Measurements from ENCODE around the gene KCNK2. TPM values are rescaled to one million over a fixed set of nuclear protein-coding genes. Genes with fewer than 3 reads are reported as not detected.
"Not testable (repeated sequence)": the region's sequence is repeated elsewhere in the genome, so short reads cannot be mapped to it uniquely, and the experiment has no call there.

Gene KCNK2
- total RNA-seq, 1 donor from 2014 or later, result 91.9 TPM

- DNase-seq, result no peak
Observed at GRCh38 chr1:215156232-215156631, 73.7 kb downstream of the KCNK2 start.

- no peak for DNase-seq
Observed at GRCh38 chr1:215160351-215160750, 77.8 kb downstream of the KCNK2 start.

- DNase-seq, result not testable (repeated sequence)
Observed at GRCh38 chr1:215163144-215163543, 80.6 kb downstream of the KCNK2 start.

GRCh38 chr1:215166886-215167285 is 84.3 kb downstream of the KCNK2 start:
- no peak for DNase-seq

GRCh38 chr1:215181518-215181917 is 99.0 kb downstream of the KCNK2 start:
- no peak for DNase-seq

- no peak for DNase-seq
Observed at GRCh38 chr1:215185067-215185620, 102.6 kb downstream of the KCNK2 start.

- no peak for DNase-seq
Observed at GRCh38 chr1:215188302-215188950, 105.9 kb downstream of the KCNK2 start.

- no peak for DNase-seq
Observed at GRCh38 chr1:215192306-215192705, 109.8 kb downstream of the KCNK2 start.

- DNase-seq, result no peak
Observed at GRCh38 chr1:215198021-215198420, 115.5 kb downstream of the KCNK2 start.

GRCh38 chr1:215200121-215200520 is 117.6 kb downstream of the KCNK2 start:
- DNase-seq, result no peak

GRCh38 chr1:215201283-215201682 is 118.7 kb downstream of the KCNK2 start:
- DNase-seq, result no peak

- DNase-seq, result no peak
Observed at GRCh38 chr1:215202868-215203267, 120.3 kb downstream of the KCNK2 start.

GRCh38 chr1:215210167-215210566 is 127.6 kb downstream of the KCNK2 start:
- DNase-seq, result no peak

GRCh38 chr1:215215846-215216245 is 133.3 kb downstream of the KCNK2 start:
- no peak for DNase-seq

GRCh38 chr1:215219372-215219771 is 136.8 kb downstream of the KCNK2 start:
- no peak for DNase-seq

- DNase-seq, result no peak
Observed at GRCh38 chr1:215220346-215220745, 137.8 kb downstream of the KCNK2 start.

GRCh38 chr1:215226757-215227156 is 144.2 kb downstream of the KCNK2 start:
- no peak for DNase-seq

- no peak for DNase-seq
Observed at GRCh38 chr1:215228193-215228592, 145.7 kb downstream of the KCNK2 start.

- no peak for DNase-seq
Observed at GRCh38 chr1:215241451-215241850, 158.9 kb downstream of the KCNK2 start.

GRCh38 chr1:215243345-215244054 is 161.0 kb downstream of the KCNK2 start:
- no peak for DNase-seq

- no peak for DNase-seq
Observed at GRCh38 chr1:215250913-215251312, 168.4 kb downstream of the KCNK2 start.

GRCh38 chr1:215251428-215251827 is 168.9 kb downstream of the KCNK2 start:
- DNase-seq, result no peak

- no peak for DNase-seq
Observed at GRCh38 chr1:215252164-215252563, 169.6 kb downstream of the KCNK2 start.

All from occipital lobe (tissue), 2 donors.